A172 (cell line): ENCODE data around the gene AVPI1. TPM values are rescaled to one million over a fixed set of nuclear protein-coding genes. Genes with fewer than 3 reads are reported as not detected.
"Not testable (repeated sequence)": the region's sequence is repeated elsewhere in the genome, so short reads cannot be mapped to it uniquely, and the experiment has no call there.

Experiments used
- DNase-seq: peaks from one replicate; pipeline ENCODE4 v3.0.0-alpha.2; 2015; ENCODE audit warnings: low spot score
- total RNA-seq: library from RNA; depleted of rRNA; stranded (reverse); fragments of >200 nt; shearing (Covaris generic); gene quantifications from 2 replicates; pipeline ENCODE4 v1.2.3, GENCODE V29; 2014; rRNA removed

Gene AVPI1
- total RNA-seq, 1 experiment from 2014 or later, result 26.7 TPM

DNA sequence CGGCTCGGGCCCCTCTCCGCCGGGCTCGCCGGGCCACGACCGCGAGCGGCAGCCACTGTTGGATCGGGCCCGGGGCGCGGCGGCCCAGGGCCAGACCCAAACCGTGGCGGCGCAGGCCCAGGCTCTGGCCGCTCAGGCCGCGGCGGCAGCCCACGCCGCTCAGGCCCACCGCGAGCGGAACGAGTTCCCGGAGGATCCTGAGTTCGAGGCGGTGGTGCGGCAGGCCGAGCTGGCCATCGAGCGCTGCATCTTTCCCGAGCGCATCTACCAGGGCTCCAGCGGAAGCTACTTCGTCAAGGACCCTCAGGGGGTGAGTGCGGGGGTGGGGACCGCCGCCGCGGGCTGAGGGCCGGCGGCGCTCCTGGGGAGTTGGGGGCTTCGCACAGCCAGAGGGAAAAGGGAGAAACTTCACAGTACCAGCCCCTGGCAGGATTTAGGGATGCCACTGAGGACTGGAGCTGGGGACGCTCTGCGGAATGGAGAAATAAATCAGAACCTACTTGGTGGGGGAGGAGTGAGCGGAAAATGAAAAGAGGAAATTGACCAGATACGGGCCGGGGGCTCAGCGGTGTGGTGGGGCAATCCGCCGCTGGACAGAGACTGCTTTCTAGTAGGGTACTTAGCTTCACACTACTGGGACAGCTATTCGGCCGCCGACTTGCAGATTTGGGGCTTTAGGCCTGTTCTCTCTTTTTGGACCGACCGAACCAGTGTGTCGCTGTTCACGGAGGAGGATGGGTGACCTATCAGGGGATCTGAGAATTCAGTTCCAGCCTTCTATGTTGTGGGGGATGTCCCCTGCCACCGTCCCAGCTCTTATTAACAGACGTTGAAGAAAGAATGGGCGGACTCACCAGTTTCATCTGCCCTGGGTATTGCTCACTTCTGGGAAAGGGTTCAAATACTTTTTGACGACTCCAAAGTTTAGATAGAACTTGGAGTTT, 45.9 kb downstream of the AVPI1 start:
- DNase-seq, result peak; percentile 23

DNA sequence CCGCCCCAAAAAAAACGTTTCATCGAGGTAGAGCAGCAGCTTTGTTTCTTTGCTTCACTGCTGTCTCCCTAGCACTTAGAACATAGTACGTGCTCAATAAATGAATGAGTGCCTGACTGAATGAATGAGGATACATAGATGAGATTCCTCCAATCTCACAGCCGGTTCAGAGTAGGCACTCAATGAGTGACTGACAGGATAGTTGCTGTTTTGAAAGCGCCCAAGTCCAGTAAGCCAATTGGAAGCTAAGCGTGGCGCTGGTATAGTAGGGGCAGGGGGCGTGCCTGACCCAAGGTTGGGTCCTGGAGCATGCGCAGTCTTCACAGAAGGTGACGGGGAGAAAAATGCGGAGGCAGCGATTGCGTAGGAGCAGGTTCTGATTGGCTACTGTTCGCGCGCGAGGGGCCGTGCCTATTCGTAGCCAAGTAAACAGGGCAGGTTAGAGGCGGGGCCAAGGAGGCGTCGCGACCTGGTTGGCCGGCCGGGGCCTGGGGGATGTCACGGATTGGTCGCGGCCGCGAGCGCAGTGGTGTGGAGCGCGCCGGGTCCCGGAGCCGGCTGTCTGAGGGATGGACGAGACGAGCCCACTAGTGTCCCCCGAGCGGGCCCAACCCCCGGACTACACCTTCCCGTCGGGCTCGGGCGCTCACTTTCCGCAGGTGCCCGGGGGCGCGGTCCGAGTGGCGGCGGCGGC, 46.7 kb downstream of the AVPI1 start, which contains the start of gene PI4K2A:
TSS of gene PI4K2A (plus strand) at position 498 of the 694 bp plus-strand sequence. CDS start at position 570, 72 bp downstream.
- peak; percentile 99 for DNase-seq

GRCh38 chr10:97639090-97639489, 48.0 kb downstream of the AVPI1 start:
- not testable (repeated sequence) for DNase-seq

DNA sequence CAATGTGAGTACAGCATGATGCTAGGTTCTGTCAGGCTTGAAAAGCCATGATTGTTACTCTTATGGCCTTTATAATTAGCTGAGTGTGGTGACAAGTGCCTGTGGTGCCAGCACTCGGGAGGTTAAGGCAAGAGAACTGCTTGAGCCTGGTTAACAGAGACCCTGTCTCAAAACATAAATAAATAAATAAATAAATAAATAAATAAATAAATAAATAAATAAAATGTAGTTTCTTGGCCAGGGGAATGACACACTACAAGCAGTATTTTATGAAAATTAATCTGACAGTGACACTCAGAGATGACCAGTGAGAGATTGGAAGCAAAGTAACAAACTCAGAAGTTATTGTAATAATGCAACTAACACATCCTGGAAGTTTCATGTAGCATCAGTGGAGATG, 51.5 kb downstream of the AVPI1 start:
- DNase-seq, result no peak

GRCh38 chr10:97633921-97634320, 53.1 kb downstream of the AVPI1 start:
- DNase-seq, result no peak

DNA sequence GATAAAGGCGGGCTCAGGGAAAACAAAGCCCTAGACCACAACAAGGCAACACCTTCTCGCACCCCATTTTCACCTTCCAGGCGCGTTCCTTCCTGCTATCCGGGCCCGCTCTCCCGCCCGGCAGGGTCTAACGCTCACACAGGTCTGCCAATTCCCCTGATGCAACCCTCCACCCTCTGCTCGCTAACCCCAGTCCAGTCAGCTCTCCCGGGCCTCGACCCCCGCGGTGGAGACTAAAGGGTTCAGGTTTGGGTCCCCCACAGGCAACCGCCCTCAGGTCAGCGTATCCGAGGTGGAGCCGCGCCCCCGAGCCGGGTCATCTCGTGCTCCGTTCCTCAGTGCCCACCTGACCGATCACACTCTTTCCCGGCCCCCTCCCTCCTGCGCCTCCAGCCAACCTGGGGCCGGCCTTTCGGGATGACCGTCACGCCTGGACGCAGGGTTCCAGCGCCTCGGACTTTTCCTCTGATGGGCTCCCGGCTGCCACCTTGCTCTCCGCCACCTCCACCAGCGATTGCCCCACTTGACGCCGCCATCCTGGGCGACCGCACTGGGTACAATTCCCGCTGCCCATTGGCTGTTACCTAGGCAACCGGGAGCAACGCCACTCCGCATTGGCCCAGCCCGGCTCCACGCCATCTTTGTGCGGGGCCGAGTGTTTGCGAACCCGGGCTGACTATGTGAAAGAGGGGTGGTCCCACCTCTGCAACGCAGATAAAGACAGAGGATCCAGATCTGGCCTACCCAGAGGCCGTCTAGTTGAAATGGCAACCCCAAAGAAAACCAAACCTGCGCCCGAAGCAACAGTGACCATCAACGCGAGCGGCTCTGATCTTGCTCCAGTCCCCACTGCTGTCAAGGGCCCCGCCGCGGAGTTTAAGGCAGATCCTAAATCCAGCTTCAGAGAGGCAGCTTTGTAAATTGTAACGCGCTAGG, 53.8 kb downstream of the AVPI1 start, which contains the start of gene MORN4:
TSS of gene MORN4 (minus strand) at position 552 of the 936 bp plus-strand sequence. CDS start 13,847 bp downstream, outside the sequence.
- peak; percentile 81 for DNase-seq

GRCh38 chr10:97631098-97631497, 55.9 kb downstream of the AVPI1 start:
- DNase-seq, result no peak

GRCh38 chr10:97629289-97629688, 57.8 kb downstream of the AVPI1 start:
- DNase-seq, result no peak

- no peak for DNase-seq
Observed at GRCh38 chr10:97628228-97628627, 58.8 kb downstream of the AVPI1 start.

- DNase-seq, result no peak
Observed at GRCh38 chr10:97627731-97628130, 59.3 kb downstream of the AVPI1 start.

Other genes with a start within 250 kb of the AVPI1 start
- 101 and 116 TPM in 2 replicates for gene EXOSC1, start 241.2 kb downstream of the AVPI1 start, total RNA-seq
- 85.5 and 108 TPM in 2 replicates for gene ZDHHC16, start 241.1 kb downstream of the AVPI1 start, total RNA-seq
- gene MMS19, start 188.8 kb downstream of the AVPI1 start, total RNA-seq, result 90.4 and 105 TPM in 2 replicates
- gene UBTD1, start 188.3 kb downstream of the AVPI1 start, total RNA-seq, result 37.6 and 53.8 TPM in 2 replicates
- gene ANKRD2, start 114.5 kb downstream of the AVPI1 start, total RNA-seq, result 2.0 and 6.7 TPM in 2 replicates
- 6.3 and 7.7 TPM in 2 replicates for gene HOGA1, start 102.9 kb downstream of the AVPI1 start, total RNA-seq
- 0.38 TPM in 1 of 2 replicates, not detected in the other for gene C10orf62, start 97.5 kb downstream of the AVPI1 start, total RNA-seq
- 6.2 and 10.0 TPM in 2 replicates for gene MORN4, start 53.7 kb downstream of the AVPI1 start, total RNA-seq
- gene PI4K2A, start 46.6 kb downstream of the AVPI1 start, total RNA-seq, result 31.7 and 32.1 TPM in 2 replicates
- gene MARVELD1, start 26.5 kb upstream of the AVPI1 start, total RNA-seq, result 68.2 and 69.7 TPM in 2 replicates
- 22.4 and 25.6 TPM in 2 replicates for gene ZFYVE27, start 49.9 kb upstream of the AVPI1 start, total RNA-seq
- gene SFRP5, start 84.8 kb upstream of the AVPI1 start, total RNA-seq, result not detected in 2 replicates
- gene GOLGA7B, start 162.6 kb upstream of the AVPI1 start, total RNA-seq, result 1.2 and 1.9 TPM in 2 replicates